Posterior cingulate gyrus (tissue), 11 donors: ENCODE results near the gene KLKB1.

Experiments
- DNase-seq, 10 donors: peaks; one replicate each; pipeline versions ENCODE4 v3.0.0 to v3.0.0-alpha.2; 2020 to 2021; ENCODE audit warnings: mixed read lengths in 3 of 10
- intact Hi-C: fragments of 100-400 bp; cut with DNase I; formaldehyde crosslinking; loops from one replicate; pipeline ENCODE4 v1.15.1; 2023

KLKB1 gene

GRCh38 chr4:186300659-186301390, 73.5 kb downstream of the KLKB1 start:
- DNase-seq, result no peak
- intact Hi-C loops, result no loop called here

- DNase-seq, result no peak
- intact Hi-C loops, result no loop called here
These were observed 76.9 kb downstream of the KLKB1 start for GRCh38 chr4:186304216-186304615.

- intact Hi-C loops, result no loop called here
- DNase-seq, result no peak
These were observed 77.7 kb downstream of the KLKB1 start for GRCh38 chr4:186304866-186305505.

- no peak for DNase-seq
- intact Hi-C loops, result no loop called here
These were observed 80.2 kb downstream of the KLKB1 start for GRCh38 chr4:186307497-186307896.

GRCh38 chr4:186307916-186308315, 80.6 kb downstream of the KLKB1 start:
- intact Hi-C loops, result no loop called here
- no peak for DNase-seq
